GM15510 (cell line): Measurements from ENCODE around the gene C6orf136.

ENCODE experiments used
- POLR2A ChIP-seq: IDR thresholded peaks from 3 replicates; pipeline ENCODE4 v1.6.1; 2011; ENCODE audit warnings: borderline replicate concordance; ENCODE audit not compliant: insufficient read length; ENCODE audit errors: extremely low read depth

Gene C6orf136, protein sequence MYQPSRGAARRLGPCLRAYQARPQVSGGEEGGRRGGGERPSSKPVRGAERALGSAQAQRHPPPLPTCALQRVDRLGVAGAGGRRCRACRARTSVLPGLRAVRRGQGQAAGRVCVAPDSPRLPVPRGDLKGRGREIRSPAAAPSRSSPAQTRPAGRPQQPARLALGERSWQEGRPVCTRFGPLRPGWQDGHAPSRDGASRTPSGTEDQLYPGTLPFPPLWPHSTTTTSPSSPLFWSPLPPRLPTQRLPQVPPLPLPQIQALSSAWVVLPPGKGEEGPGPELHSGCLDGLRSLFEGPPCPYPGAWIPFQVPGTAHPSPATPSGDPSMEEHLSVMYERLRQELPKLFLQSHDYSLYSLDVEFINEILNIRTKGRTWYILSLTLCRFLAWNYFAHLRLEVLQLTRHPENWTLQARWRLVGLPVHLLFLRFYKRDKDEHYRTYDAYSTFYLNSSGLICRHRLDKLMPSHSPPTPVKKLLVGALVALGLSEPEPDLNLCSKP

GRCh38 chr6:30646450-30647241 lies at the start of gene C6orf136:
TSS of gene C6orf136 (plus strand) at chr6:30647133. CDS start at chr6:30647232, 99 bp downstream.
- peak; percentile 33 for TF ChIP-seq POLR2A

GRCh38 chr6:30597315-30598144 lies 49.4 kb upstream of the C6orf136 start:
- peak; percentile 18 for TF ChIP-seq POLR2A

DNA sequence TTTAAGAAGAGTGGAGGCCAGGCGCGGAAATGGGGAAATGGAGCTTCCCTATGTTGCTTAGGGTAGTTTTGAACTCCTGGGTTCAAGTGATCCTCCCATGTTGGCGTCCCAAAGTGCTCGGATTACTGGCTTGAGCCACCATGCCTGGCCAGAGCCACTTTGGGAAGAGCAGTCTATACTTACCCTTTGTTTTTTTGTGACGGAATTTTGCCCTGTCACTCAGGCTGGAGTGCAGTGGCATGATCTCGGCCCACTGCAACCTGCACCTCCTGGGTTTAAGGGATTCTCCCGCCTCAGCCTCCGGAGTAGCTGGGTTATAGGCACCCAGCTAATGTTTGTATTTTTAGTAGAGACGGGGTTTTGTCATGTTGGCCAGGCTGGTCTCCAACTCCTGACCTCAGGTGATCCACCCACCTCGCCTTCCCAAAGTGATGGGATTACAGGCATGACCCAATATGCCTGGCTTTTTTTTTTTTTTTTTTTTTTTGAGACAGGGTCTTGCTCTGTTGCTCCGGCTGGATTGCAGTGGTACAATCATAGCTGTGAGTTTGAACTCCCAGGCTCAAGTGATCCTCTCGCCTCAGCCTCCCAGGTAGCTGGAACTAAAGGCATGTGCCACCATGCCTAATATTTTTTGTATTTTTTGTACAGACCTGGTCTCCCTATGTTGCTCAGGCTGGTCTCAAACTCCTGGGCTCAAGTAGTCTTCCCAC lies 47.9 kb upstream of the C6orf136 start:
- no peak for TF ChIP-seq POLR2A

GRCh38 chr6:30599625-30600324 lies 47.2 kb upstream of the C6orf136 start:
- no peak for TF ChIP-seq POLR2A

GRCh38 chr6:30600451-30600961 lies 46.4 kb upstream of the C6orf136 start:
- peak; percentile 24 for TF ChIP-seq POLR2A

DNA sequence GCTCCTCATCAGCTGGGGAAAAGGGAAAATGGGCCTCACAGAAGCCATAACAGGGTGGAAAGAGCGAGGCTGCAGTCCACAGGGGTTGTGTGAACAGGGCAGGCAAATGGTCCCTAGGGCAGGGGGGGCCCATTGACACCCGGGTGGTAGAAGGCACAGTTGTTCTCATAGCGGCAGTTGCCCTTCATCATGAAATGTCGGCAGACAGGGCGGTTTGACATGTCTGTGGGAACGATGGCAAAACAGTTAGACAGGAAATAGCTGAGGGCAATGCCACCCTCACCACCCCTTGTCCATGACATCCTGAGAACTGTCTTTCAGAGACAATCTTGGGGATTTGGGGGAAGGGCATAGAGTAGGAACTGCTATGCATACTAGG lies 45.5 kb upstream of the C6orf136 start:
- no peak for TF ChIP-seq POLR2A

- no peak for TF ChIP-seq POLR2A
These were observed 44.9 kb upstream of the C6orf136 start for GRCh38 chr6:30601815-30602641.

DNA sequence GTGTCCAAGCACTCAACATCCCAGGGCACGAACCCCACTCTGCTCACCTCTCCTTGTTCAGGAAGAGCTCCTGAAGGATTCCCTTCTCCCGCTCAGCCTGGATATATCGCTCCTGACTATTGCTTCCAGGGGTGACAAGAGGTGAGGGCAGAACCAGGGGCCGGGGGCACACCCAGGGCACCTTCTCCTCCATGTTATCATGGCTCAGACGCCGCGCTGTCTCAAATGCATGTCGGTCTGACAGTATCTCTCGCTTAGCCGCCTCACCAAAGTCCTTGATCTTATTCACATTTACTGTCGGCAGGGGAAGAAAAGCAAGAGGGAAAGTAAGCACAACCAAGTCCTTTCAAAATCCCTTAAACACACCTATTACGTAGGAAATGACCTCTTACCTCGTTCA lies 43.0 kb upstream of the C6orf136 start:
- no peak for TF ChIP-seq POLR2A

GRCh38 chr6:30610065-30610464 lies 36.9 kb upstream of the C6orf136 start:
- no peak for TF ChIP-seq POLR2A

DNA sequence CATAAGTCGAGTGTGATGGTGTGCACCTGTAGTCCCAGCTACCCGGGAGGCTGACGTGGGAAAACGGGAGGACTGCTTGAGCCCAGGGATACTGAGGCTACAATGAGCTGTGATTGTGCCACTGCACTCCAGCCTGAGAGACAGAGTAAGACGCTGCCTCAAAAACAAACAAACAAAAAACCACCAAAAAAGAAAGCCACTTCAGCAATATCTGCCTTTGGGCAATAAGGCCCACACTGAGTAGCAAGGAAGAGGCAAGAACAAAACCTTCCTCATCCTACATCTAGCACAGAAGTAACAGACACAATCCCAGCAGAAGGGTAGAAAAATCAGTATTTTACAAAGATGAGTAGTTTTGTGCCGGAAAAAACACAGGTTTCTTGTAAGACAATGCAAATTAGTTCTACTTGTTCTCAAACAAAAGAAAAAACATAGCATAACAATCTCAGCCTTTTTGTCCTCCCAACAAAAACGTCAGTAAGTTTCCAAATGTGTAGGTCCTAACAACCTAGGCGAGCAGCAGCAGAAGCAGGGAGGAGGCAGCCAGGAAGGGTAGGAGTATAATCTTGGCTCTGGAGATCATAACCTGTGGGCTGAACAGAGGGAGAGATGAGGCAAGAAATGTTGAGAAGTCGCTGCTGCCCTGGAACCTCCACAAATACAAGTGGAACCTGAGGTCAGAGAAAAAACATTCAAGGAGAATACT lies 35.6 kb upstream of the C6orf136 start:
- TF ChIP-seq POLR2A: no peak

DNA sequence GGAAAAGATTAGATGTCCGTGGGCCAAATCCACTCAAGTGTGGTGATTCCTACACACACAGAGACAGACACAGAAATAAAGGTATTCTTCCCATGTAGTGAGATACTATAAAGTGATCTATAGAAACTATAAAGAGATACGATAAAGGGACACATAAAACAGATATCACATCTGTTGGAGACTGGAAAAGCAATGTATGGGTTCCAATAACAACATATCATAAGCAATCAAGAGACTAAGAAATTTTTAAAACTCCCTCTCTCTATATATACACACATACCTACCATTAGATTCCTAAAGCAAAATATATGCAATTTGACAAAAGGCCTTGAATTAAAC lies 35.1 kb upstream of the C6orf136 start:
- TF ChIP-seq POLR2A: no peak

DNA sequence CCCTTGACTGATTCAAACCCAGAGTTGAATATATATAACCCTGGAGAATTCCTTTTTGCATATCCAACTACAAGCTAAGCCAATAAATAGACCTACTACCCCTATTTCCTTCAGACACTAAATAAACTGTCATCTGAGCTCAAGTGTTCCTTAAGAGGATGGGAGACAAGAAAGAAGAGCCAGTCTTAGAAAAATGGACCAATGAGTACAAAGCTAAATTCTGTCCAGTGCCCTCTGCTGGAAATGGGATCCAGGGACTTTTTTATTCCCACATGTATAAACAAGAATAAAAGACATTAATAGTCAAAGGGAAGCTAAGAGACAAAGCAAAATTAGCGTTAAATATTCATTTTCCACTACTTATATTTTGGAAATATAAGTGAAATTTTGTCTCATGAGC lies 34.7 kb upstream of the C6orf136 start:
- peak; percentile 14 for TF ChIP-seq POLR2A

- peak; percentile 9 for TF ChIP-seq POLR2A
These were observed 34.2 kb upstream of the C6orf136 start for GRCh38 chr6:30612687-30613248.
